NCI-H1048 (cell line): ENCODE measurements around the gene UBALD2.

ENCODE experiments used
- DNase-seq: peaks from one replicate; lab custom pipeline; 2025; lab: John Stamatoyannopoulos, UW

UBALD2 gene

DNA sequence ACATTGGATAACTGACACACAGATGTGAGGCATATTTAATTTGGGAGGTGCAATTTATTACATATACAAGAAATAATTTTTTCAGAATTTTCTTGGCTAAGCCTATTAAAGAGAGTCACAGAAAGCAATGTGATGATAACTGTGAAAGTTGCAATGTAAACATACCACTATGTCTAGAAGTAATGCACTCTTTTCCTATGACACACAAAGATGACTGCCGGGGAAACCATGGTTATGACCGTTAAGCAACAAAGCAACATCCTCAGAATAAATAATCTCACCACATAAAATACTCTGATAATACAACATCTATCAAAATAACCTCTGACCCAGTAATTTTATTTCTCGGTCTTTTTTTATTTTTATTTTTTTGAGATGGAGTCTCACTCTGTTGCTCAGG lies 53.4 kb downstream of the UBALD2 start:
- DNase-seq: no peak
